HepG2 (cell line): ENCODE data around the gene PPP2R5D. TPM values are rescaled to one million over a fixed set of nuclear protein-coding genes. Genes with fewer than 3 reads are reported as not detected.

Experiments
- CC2D1A ChIP-seq: sonication (generic); formaldehyde crosslinking; IDR thresholded peaks from 2 replicates; pipeline ENCODE4 v1.8.1; 2023; ENCODE audit warnings: mild to moderate bottlenecking, missing genetic modification reagents
- MED13 ChIP-seq: sonication (generic); formaldehyde crosslinking; IDR thresholded peaks from 2 replicates; pipeline ENCODE4 v1.5.0; 2020; ENCODE audit warnings: missing genetic modification reagents
- MEIS2 ChIP-seq: sonication (generic); formaldehyde crosslinking; IDR thresholded peaks from 2 replicates; pipeline ENCODE4 v1.9.0; 2021; ENCODE audit warnings: mild to moderate bottlenecking, missing genetic modification reagents
- PCBP2 ChIP-seq: fragments of 200-400 bp; formaldehyde crosslinking; optimal IDR thresholded peaks from 2 replicates; pipeline ENCODE3; 2018; ENCODE audit warnings: low read length, low read depth; ENCODE audit not compliant: poor library complexity, severe bottlenecking
- POLR2G ChIP-seq: fragments of 200-400 bp; formaldehyde crosslinking; IDR thresholded peaks from 2 replicates; pipeline ENCODE4 v1.6.1; 2018; ENCODE audit warnings: mild to moderate bottlenecking, low read depth, low read length, moderate library complexity
- REL ChIP-seq: sonication (generic); formaldehyde crosslinking; conservative IDR thresholded peaks from 2 replicates; pipeline ENCODE4 v1.8.0; 2022; ENCODE audit warnings: mild to moderate bottlenecking, missing genetic modification reagents, moderate library complexity
- SALL2 ChIP-seq: sonication (generic); formaldehyde crosslinking; IDR thresholded peaks from 2 replicates; pipeline ENCODE4 v1.8.1; 2023; ENCODE audit warnings: mild to moderate bottlenecking, missing genetic modification reagents, inconsistent platforms
- SPEN ChIP-seq: sonication (generic); formaldehyde crosslinking; IDR thresholded peaks from 2 replicates; pipeline ENCODE4 v1.5.1; 2020; ENCODE audit warnings: low read depth, mild to moderate bottlenecking, missing genetic modification reagents
- YEATS2 ChIP-seq: sonication (generic); formaldehyde crosslinking; IDR thresholded peaks from 2 replicates; pipeline ENCODE4 v1.4.0; 2020; ENCODE audit warnings: missing genetic modification reagents, borderline replicate concordance
- ZFX ChIP-seq: sonication (generic); formaldehyde crosslinking; IDR thresholded peaks from 2 replicates; pipeline ENCODE4 v1.4.0; 2020; ENCODE audit warnings: mild to moderate bottlenecking, low read depth, missing genetic modification reagents, moderate library complexity
- ZKSCAN8 ChIP-seq: IDR thresholded peaks from 2 replicates; pipeline ENCODE4 v1.6.1; 2016; ENCODE audit warnings: borderline replicate concordance, missing genetic modification reagents, missing compliant biosample characterization
- ZNF232 ChIP-seq: sonication (generic); formaldehyde crosslinking; IDR thresholded peaks from 2 replicates; pipeline ENCODE4 v1.4.0; 2020; ENCODE audit warnings: missing genetic modification reagents, borderline replicate concordance
- ZNF326 ChIP-seq: sonication (generic); formaldehyde crosslinking; IDR thresholded peaks from 2 replicates; pipeline ENCODE4 v1.4.0; 2020; ENCODE audit warnings: missing genetic modification reagents, borderline replicate concordance
- ZNF343 ChIP-seq: sonication (generic); formaldehyde crosslinking; IDR thresholded peaks from 2 replicates; pipeline ENCODE4 v1.4.0; 2020; ENCODE audit warnings: mild to moderate bottlenecking, missing genetic modification reagents
- ZNF383 ChIP-seq: sonication (generic); formaldehyde crosslinking; IDR thresholded peaks from 2 replicates; pipeline ENCODE4 v1.4.0; 2020; ENCODE audit warnings: missing genetic modification reagents, mild to moderate bottlenecking, borderline replicate concordance
- ZNF432 ChIP-seq: sonication (generic); formaldehyde crosslinking; IDR thresholded peaks from 2 replicates; pipeline ENCODE4 v1.5.0; 2020; ENCODE audit warnings: missing genetic modification reagents, mild to moderate bottlenecking, borderline replicate concordance
- ZNF674 ChIP-seq: sonication (generic); formaldehyde crosslinking; IDR thresholded peaks from 2 replicates; pipeline ENCODE4 v1.5.0; 2020; ENCODE audit warnings: low read depth, mild to moderate bottlenecking, missing genetic modification reagents
- ZNF678 ChIP-seq: sonication (generic); formaldehyde crosslinking; IDR thresholded peaks from 2 replicates; pipeline ENCODE4 v1.4.0; 2020; ENCODE audit warnings: mild to moderate bottlenecking, missing genetic modification reagents
- ZSCAN25 ChIP-seq: sonication (generic); formaldehyde crosslinking; IDR thresholded peaks from 2 replicates; pipeline ENCODE4 v1.8.0; 2022; ENCODE audit warnings: mild to moderate bottlenecking, missing genetic modification reagents
- ZSCAN31 ChIP-seq: sonication (generic); formaldehyde crosslinking; IDR thresholded peaks from 2 replicates; pipeline ENCODE4 v1.5.0; 2020; ENCODE audit warnings: low read depth, mild to moderate bottlenecking, missing genetic modification reagents
- polyA plus RNA-seq, 8 experiments: library from polyadenylated mRNA; depleted of rRNA in 3 of 8; stranded (reverse) in 7 of 8; unstranded in 1 of 8; fragments of >200 nt; fragmentation: Illumina TruSeq in 4 of 8; extraction: Trizol in 4 of 8; gene quantifications; 2 replicates each; pipeline versions ENCODE4 v1.2.1 to v1.2.3, GENCODE V29; 2011 to 2016; ENCODE audit warnings: low read depth in 4 of 8, missing spikeins in 1 of 8, mixed read lengths in 1 of 8; ENCODE audit not compliant: insufficient read depth in 1 of 8
- total RNA-seq, 5 experiments: library from RNA; depleted of rRNA; stranded (reverse); fragments of >200 nt; fragmentation: Illumina TruSeq; extraction: Trizol; gene quantifications; 2 replicates each; pipeline ENCODE4 v1.2.3, GENCODE V29; 2016; ENCODE audit warnings: low read depth in 1 of 5
- TF ChIP-seq, protein P1 (sequence below): sonication (generic); formaldehyde crosslinking; conservative IDR thresholded peaks from 2 replicates; pipeline ENCODE4 v1.8.1; 2023; ENCODE audit warnings: missing genetic modification reagents
- TF ChIP-seq, protein P2 (sequence below): sonication (generic); formaldehyde crosslinking; IDR thresholded peaks from 2 replicates; pipeline ENCODE4 v1.5.0; 2020; ENCODE audit warnings: missing genetic modification reagents, mild to moderate bottlenecking, borderline replicate concordance
- TF ChIP-seq, protein P3 (sequence below): sonication (generic); formaldehyde crosslinking; IDR thresholded peaks from 2 replicates; pipeline ENCODE4 v1.4.0; 2020; ENCODE audit warnings: missing genetic modification reagents
- TF ChIP-seq, protein P4 (sequence below): sonication (generic); formaldehyde crosslinking; IDR thresholded peaks from 2 replicates; pipeline ENCODE4 v1.8.0; 2022; ENCODE audit warnings: missing genetic modification reagents, mild to moderate bottlenecking, moderate library complexity, borderline replicate concordance

PPP2R5D gene
- total and polyA plus RNA-seq, 2 of the 13 experiments (the other 11 are each of a cell fraction or from before 2014, with no cell fraction given): 53.7 to 60.4 TPM

DNA sequence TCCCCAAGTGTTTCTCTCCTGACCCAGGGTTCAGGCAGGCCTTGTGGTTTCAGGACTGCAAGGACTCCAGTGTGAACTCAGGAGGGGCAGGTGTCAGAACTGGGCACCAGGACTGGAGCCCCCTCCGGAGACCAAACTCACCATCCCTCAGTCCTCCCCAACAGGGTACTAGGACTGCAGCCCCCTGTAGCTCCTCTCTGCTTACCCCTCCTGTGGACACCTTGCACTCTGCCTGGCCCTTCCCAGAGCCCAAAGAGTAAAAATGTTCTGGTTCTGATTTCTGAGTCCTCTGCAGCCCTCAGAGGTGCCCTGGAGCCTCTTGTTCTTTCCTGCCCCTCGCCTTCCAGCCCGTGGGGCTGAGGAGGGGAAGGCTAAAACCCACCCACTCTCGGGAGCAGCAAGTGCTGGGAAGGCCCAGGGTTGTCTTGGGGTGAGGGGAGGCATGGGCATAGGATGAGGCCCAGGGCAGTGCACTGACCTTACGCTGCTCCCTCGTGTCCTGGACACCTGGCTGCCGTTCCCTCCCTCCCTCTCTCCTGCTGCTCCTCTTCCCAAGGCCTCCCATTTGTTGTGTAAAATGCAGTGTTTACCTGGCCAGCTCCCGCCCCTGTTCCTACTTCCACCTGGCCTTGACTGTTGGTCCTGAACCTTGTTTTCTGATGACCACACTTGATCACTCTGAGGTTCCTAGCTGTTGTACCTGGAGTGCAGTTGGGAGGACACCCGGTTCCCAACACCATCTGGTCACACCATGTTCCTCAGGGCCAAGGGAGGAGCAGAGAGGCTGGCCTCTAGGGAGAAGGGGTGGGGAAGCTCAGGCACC, 45.2 kb upstream of the PPP2R5D start (continued):
- TF ChIP-seq PCBP2: no peak
- TF ChIP-seq SPEN (CRISPR knock-in tag): peak; percentile 67; the same call in 1 of the 2 replicates
- TF ChIP-seq, protein P1, sequence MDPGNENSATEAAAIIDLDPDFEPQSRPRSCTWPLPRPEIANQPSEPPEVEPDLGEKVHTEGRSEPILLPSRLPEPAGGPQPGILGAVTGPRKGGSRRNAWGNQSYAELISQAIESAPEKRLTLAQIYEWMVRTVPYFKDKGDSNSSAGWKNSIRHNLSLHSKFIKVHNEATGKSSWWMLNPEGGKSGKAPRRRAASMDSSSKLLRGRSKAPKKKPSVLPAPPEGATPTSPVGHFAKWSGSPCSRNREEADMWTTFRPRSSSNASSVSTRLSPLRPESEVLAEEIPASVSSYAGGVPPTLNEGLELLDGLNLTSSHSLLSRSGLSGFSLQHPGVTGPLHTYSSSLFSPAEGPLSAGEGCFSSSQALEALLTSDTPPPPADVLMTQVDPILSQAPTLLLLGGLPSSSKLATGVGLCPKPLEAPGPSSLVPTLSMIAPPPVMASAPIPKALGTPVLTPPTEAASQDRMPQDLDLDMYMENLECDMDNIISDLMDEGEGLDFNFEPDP: 0 out of 2 replicates have a peak, but pooled peaks have one; percentile 87
- TF ChIP-seq ZSCAN25 (CRISPR knock-in tag): peak; percentile 77; the same call in 1 of the 2 replicates
- no peak for TF ChIP-seq ZNF678 (CRISPR knock-in tag)
- peak; percentile 88 for TF ChIP-seq ZNF343
- peak; percentile 73; the same call in 1 of the 2 replicates for TF ChIP-seq CC2D1A (CRISPR knock-in tag)
- no peak for TF ChIP-seq SALL2 (CRISPR knock-in tag)
- no peak; the same call in 1 of the 2 replicates for TF ChIP-seq ZNF232 (CRISPR knock-in tag)
- TF ChIP-seq, protein P2, sequence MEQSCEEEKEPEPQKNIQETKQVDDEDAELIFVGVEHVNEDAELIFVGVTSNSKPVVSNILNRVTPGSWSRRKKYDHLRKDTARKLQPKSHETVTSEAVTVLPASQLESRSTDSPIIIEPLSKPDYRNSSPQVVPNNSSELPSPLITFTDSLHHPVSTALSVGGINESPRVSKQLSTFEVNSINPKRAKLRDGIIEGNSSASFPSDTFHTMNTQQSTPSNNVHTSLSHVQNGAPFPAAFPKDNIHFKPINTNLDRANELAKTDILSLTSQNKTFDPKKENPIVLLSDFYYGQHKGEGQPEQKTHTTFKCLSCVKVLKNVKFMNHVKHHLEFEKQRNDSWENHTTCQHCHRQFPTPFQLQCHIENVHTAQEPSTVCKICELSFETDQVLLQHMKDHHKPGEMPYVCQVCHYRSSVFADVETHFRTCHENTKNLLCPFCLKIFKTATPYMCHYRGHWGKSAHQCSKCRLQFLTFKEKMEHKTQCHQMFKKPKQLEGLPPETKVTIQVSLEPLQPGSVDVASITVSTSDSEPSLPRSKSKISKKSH (CRISPR knock-in tag): peak; percentile 98
- TF ChIP-seq YEATS2 (CRISPR knock-in tag): peak; percentile 68; the same call in 1 of the 2 replicates
- peak; percentile 91 for TF ChIP-seq ZFX
- TF ChIP-seq ZNF674: no peak
- peak; percentile 65; the same call in 1 of the 2 replicates for TF ChIP-seq MED13 (CRISPR knock-in tag)
- TF ChIP-seq ZNF432 (CRISPR knock-in tag): no peak
- no peak for TF ChIP-seq ZNF326 (CRISPR knock-in tag)
- 0 out of 2 replicates have a peak, but pooled peaks have one; percentile 35 for TF ChIP-seq ZKSCAN8 (CRISPR knock-in tag)
- TF ChIP-seq ZNF383 (CRISPR knock-in tag): no peak
- no peak for TF ChIP-seq ZSCAN31
- TF ChIP-seq, protein P3, sequence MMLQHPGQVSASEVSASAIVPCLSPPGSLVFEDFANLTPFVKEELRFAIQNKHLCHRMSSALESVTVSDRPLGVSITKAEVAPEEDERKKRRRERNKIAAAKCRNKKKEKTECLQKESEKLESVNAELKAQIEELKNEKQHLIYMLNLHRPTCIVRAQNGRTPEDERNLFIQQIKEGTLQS (CRISPR knock-in tag): no peak
- no peak for TF ChIP-seq POLR2G
- TF ChIP-seq, protein P4, sequence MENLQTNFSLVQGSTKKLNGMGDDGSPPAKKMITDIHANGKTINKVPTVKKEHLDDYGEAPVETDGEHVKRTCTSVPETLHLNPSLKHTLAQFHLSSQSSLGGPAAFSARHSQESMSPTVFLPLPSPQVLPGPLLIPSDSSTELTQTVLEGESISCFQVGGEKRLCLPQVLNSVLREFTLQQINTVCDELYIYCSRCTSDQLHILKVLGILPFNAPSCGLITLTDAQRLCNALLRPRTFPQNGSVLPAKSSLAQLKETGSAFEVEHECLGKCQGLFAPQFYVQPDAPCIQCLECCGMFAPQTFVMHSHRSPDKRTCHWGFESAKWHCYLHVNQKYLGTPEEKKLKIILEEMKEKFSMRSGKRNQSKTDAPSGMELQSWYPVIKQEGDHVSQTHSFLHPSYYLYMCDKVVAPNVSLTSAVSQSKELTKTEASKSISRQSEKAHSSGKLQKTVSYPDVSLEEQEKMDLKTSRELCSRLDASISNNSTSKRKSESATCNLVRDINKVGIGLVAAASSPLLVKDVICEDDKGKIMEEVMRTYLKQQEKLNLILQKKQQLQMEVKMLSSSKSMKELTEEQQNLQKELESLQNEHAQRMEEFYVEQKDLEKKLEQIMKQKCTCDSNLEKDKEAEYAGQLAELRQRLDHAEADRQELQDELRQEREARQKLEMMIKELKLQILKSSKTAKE: peak; percentile 91
- no peak; the same call in 1 of the 2 replicates for TF ChIP-seq MEIS2 (CRISPR knock-in tag)
- peak; percentile 70; the same call in 1 of the 2 replicates for TF ChIP-seq REL (CRISPR knock-in tag)
